HG03097 (cell line): ENCODE measurements around the gene CAMK4.

Source experiments
- ATAC-seq: cut with Tn5 transposase; IDR thresholded peaks from one replicate; pipeline ENCODE4 v1.9.1; 2021; ENCODE audit not compliant: unreplicated experiment, low FRiP score

Gene CAMK4

GRCh38 chr5:111469293-111469896, 245.2 kb downstream of the CAMK4 start:
- ATAC-seq, result no peak

DNA sequence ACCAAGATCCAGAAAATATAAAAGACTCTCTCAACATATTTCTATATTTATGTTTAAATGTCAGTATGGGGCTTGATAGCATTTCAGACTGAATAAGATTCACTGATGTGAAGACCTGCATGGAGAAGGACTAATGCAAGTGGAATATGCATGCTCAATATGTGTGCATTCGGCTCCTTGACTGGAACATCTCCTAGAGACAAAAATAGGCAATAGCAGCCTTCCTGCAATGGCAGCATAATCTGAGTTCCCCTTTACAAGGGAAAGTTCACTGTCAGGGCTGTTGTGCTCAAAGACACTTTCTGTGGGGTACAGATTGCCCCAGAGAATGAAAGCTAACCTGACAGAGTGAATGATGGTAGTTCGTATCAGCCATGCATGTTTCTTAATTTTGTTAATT, 245.7 kb downstream of the CAMK4 start:
- ATAC-seq, result no peak

GRCh38 chr5:111472096-111472495, 247.9 kb downstream of the CAMK4 start:
- no peak for ATAC-seq

GRCh38 chr5:111472579-111472978, 248.4 kb downstream of the CAMK4 start:
- ATAC-seq, result no peak

DNA sequence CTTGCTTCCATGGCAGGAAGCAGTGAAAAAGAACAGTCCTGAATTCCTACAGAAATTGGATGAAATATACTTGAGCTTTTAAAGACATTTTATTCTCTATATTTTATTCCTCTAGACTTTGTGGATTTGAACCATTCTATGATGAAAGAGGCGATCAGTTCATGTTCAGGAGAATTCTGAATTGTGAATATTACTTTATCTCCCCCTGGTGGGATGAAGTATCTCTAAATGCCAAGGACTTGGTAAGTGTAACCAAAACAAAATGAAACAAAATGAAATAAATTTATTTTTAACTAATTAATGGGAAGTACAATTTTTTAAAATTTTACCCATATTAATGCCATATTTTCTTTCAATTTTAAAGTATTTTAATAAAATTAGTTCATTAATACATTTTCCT, 254.1 kb downstream of the CAMK4 start:
- ATAC-seq, result no peak

DNA sequence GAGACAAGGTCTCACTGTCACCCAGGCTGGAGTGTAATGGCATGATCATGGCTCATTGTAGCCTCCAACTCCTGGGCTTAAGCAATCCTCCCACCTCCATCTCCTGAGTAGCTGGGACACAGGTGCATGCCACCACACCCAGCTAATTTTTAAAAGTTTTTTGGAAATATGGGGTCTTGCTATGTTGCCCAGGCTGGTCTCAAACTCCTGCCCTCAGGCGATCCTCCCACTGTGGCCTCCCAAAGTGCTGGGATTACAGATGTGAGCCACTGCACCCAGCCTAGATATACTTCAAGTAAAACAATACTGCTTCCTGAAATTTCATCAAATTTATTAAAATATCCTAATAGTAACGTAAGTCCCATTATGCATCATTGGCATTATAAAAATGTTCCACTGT, 254.7 kb downstream of the CAMK4 start:
- no peak for ATAC-seq

DNA sequence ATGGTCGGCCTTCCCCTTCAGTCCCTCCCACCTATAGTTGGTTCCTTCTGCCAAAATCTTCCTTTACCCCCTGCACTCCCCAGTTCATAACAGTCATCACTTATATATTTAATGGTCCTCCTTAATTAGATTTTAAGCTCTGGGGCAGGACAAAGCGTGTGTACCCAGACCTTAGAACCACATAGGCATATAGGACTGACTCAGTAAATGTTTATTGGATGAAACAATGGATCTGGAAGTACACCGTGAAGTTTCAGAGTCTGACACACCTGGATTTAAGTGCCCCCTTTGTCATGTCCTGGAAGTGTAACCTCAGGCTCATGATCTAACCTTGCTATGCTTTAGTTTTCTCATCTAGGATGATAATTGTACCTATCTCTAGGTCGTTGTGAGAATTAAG, 256.2 kb downstream of the CAMK4 start:
- ATAC-seq, result no peak

DNA sequence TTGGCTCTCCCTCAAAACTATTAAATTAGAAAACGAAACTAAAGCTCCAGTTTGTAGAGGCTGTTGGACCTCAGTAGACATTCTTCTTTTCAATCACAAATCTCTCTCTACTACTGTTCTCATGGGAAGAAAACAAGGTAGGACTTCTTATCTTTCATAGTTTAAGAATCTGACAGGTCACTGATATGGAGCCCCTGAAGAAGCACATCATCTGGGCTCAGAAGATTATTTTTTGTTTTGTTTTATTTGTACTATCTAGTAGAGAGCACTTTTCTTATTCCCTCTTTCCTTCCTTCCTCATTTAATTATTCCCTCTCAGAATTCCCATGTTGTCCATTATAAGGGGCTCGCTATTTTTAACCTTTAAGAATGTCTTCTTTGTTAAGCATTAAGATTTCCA, 261.9 kb downstream of the CAMK4 start:
- no peak for ATAC-seq

GRCh38 chr5:111486926-111487325, 262.7 kb downstream of the CAMK4 start:
- no peak for ATAC-seq

- no peak for ATAC-seq
Observed at GRCh38 chr5:111488353-111488752, 264.2 kb downstream of the CAMK4 start.

GRCh38 chr5:111493031-111493430, 268.8 kb downstream of the CAMK4 start:
- ATAC-seq, result no peak

DNA sequence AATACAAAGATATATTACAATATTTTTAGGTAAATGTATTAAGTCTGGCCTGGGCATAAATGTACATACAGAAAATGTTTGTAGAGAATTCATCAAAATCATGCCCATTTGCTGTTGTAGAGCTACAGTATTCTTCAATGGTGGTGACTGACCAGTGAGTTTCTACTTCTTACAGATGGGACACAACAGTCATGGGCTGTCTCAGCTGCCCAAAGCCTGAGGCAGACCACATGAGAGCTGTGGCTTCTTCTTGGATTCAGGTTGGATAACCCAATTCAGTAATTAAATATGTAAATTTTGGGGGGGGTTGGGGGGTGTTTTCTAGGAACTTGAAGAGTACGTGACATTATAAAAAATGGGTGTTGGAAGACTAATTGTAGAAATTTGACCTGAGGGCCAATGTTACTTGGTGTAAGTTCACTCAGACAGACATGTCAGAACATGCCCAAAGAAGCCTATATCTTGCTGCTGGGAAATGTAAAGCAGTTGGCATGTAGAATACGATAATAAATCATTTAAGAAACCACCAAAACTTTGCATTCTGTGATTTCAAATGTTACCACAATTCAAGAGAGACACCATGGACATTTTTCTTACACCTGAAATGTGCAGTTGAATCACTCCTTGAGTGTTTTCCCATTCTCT, 270.3 kb downstream of the CAMK4 start:
- ATAC-seq, result no peak

DNA sequence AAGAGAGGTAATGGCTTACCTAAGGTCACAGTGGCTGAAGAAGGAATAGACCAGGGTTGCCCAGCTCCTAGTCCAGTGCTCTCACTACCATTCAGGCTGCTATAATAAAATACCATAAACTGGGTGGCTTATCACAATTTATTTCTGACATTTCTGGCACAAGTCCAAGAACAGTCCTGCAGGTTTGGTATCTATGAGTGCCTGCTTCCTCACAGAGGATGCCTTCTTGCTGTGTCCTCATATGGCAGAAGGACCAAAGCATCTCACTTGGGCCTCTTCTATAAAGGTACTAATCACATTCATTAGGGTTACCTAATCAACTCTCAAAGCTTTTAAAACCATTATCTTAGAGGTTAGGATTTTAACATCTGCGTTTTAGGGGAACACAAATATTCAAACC, 271.0 kb downstream of the CAMK4 start:
- no peak for ATAC-seq

- ATAC-seq, result no peak
Observed at GRCh38 chr5:111498346-111498745, 274.2 kb downstream of the CAMK4 start.

GRCh38 chr5:111502956-111503355, 278.8 kb downstream of the CAMK4 start:
- no peak for ATAC-seq

GRCh38 chr5:111505096-111505495, 280.9 kb downstream of the CAMK4 start:
- no peak for ATAC-seq

DNA sequence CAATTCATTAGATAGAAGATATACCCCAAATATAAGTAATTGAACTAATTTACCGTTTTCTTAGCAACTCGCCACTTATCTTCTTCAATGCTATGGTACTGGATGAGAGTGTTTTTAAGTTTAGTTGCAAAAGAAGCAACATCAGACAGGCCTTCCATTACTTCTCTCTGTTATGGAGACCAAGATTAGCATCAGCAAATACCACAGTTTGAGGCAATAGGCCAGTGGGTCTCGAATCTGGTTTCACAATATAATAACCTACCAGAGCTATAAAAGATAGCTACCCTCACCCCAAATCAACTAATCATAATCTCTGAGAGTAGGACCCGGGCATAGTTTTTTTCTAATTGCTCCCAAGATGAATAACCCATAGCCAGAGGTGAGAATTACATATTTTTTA, 283.1 kb downstream of the CAMK4 start:
- no peak for ATAC-seq

GRCh38 chr5:111509119-111509518, 284.9 kb downstream of the CAMK4 start:
- no peak for ATAC-seq

GRCh38 chr5:111511174-111511830, 287.1 kb downstream of the CAMK4 start:
- ATAC-seq, result no peak

- peak; percentile 18 for ATAC-seq
Observed at GRCh38 chr5:111511831-111512374, 287.7 kb downstream of the CAMK4 start.

DNA sequence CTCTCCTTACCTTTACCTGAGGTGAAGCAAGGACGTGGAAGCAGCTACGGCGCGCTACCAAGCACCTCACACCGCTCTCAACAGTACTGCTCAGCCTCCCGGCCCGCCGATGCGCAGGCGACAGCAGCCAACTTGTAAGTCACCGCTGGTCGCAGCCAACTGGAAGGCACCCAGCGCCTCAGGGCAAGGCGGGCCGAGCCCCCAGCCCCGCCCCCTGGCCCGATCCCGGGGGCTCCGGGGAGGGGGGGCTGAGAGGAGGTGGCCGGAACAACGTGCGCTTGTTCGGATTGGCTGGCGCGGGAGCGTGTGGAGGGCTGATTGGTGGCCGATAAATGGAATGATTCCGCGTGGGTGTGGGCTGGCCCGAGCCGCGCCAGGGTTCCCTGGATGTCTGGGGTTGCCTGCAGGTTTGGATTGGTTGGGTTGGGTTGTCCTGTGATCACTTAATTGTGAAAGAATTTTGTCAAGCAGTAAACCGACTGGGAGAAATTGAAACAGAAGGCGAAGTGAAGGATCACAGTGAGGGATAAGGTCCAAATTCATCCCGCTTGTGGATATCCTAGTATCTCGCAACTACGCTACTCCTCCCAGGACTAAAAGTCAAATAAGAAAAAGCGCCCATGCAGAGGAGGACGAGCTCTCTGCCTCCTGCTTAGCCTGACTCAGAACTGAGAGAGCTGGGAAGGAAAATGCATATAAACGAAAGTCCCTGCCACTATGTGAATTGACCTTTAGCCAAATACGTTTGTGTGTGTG, 288.4 kb downstream of the CAMK4 start, which contains the start of gene STARD4:
Gene STARD4, minus strand, starts transcription at position 161 of the 756 bp plus-strand sequence. CDS start 5,102 bp downstream, outside the sequence.
- ATAC-seq, result peak; percentile 92
